ENCODE results near the gene CACNB1. TPM values are rescaled to one million over a fixed set of nuclear protein-coding genes. Genes with fewer than 3 reads are reported as not detected.

CACNB1 gene
- total and polyA plus RNA-seq, 2 of the 4 experiments (the other 2 are of a cell fraction), result 2.5 to 8.6 TPM

- Histone ChIP-seq H3K27ac (ENCODE audit: insufficient read depth, low read length) (no peak overlapping the region), H4K5ac (ENCODE audit: low read depth, low read length) (no peak overlapping the region), H3K36me3 (ENCODE audit: control insufficient read depth, insufficient read depth, low read length) (peaks cover 49% of the 10 kb centered on the region), H3K14ac (replicated peaks; ENCODE audit: low read depth, low read length) (no peak overlapping the region), H2AK9ac (replicated peaks; ENCODE audit: low read depth, low read length, poor library complexity) (peak overlapping the region; percentile 65), H2BK15ac (ENCODE audit: low read depth, low read length) (no peak overlapping the region), H3K4me1 (ENCODE audit: control insufficient read depth, insufficient read depth, low read length) (no peaks in the 10 kb centered on the region), H2AK5ac (ENCODE audit: low read depth, low read length) (no peak overlapping the region), H3K4me3 (ENCODE audit: insufficient read depth, low read depth, low read length) (no peak overlapping the region), H3K27me3 (ENCODE audit: control insufficient read depth, insufficient read depth, low read length) (no peaks in the 10 kb centered on the region), H2BK20ac (ENCODE audit: low read depth, low read length) (no peak overlapping the region), H3K9ac (ENCODE audit: low read depth, low read length) (no peak overlapping the region), H3K79me1 (ENCODE audit: low read depth in 1 of 2, low read length in 2 of 2) (peaks cover 0 to 10% of the 10 kb centered on the region in 2 experiments; a peak in 1 of 4 replicates), H3K4me2 (ENCODE audit: low read depth, low read length) (no peak overlapping the region), H2BK120ac (ENCODE audit: low read depth, low read length) (no peak overlapping the region), H3K9me1 (ENCODE audit: insufficient read depth, low read length) (no peaks in the 10 kb centered on the region), H2BK5ac (ENCODE audit: low read depth, low read length, poor library complexity, severe bottlenecking) (no peak overlapping the region), H4K91ac (ENCODE audit: insufficient read depth, low read depth, low read length) (no peak overlapping the region), H3K9me3 (ENCODE audit: control insufficient read depth, insufficient read depth, low read length) (no peaks in the 10 kb centered on the region), H2AFZ (replicated peaks; ENCODE audit: low read length, poor library complexity) (no peak overlapping the region), H4K20me1 (ENCODE audit: insufficient read depth, low read length) (no peaks in the 10 kb centered on the region), H3K4ac (ENCODE audit: low read depth, low read length) (no peak overlapping the region), H3K56ac (ENCODE audit: extremely low read depth, insufficient read depth, low read length) (no peak overlapping the region), H3K18ac (ENCODE audit: low read depth, low read length) (no peak overlapping the region), H3K23ac (ENCODE audit: low read depth, low read length) (no peak overlapping the region), H4K8ac (ENCODE audit: low read depth in 2 of 2, low read length in 2 of 2) (no peak overlapping the region)
- ChIA-PET POLR2A (ENCODE audit: unreplicated experiment) (no interaction called here), CTCF (no interaction called here)
- ATAC-seq (ENCODE audit: low read depth) (no peak), DNase-seq (no peak)
- intact Hi-C loops (cut with micrococcal nuclease), result no loop called here
- dilution Hi-C loops (cut with HindIII; ENCODE audit: low sequenced_read_pairs, unreplicated experiment), result no loop called here
- in situ Hi-C loops (cut with MboI; ENCODE audit: low sequenced_read_pairs), result no loop called here
- WGBS, 2 experiments (ENCODE audit: extremely low coverage in 2 of 2, insufficient read length in 1 of 2), result no CpG with 5 or more reads among the region's 15 CpGs
- no peak for TF ChIP-seq CTCF (conservative IDR thresholded peaks at IDR 0.05; ENCODE audit: low read depth, low read length)
- TF ChIP-seq SMC3 (IDR thresholded peaks at IDR 0.05; ENCODE audit: low read depth, low read length), result no peak
- no peak for TF ChIP-seq MAZ (IDR thresholded peaks at IDR 0.05; ENCODE audit: borderline replicate concordance, low read depth, low read length)
- no peak for TF ChIP-seq CHD1 (IDR thresholded peaks at IDR 0.05; ENCODE audit: low read depth, low read length)
- TF ChIP-seq MXI1 (IDR thresholded peaks at IDR 0.05; ENCODE audit: borderline replicate concordance, low read depth, low read length), result no peak
- TF ChIP-seq RAD21 (IDR thresholded peaks at IDR 0.05; ENCODE audit: low read length), result no peak
- TF ChIP-seq MAFK (IDR thresholded peaks at IDR 0.05; ENCODE audit: low read depth, low read length), result no peak
- no peak for TF ChIP-seq NFE2L2 (IDR thresholded peaks at IDR 0.05; ENCODE audit: low read depth, low read length)
- TF ChIP-seq BHLHE40 (IDR thresholded peaks at IDR 0.05; ENCODE audit: low read depth, low read length), result no peak
- no peak for TF ChIP-seq RCOR1 (IDR thresholded peaks at IDR 0.05; ENCODE audit: insufficient replicate concordance, low read length)
- no peak for TF ChIP-seq USF2 (IDR thresholded peaks at IDR 0.05; ENCODE audit: low read depth, low read length)
- TF ChIP-seq RFX5 (IDR thresholded peaks at IDR 0.05; ENCODE audit: low read depth, low read length), result no peak
- TF ChIP-seq FOS (IDR thresholded peaks at IDR 0.05; ENCODE audit: low read depth, low read length), result no peak
- no TSS peak for BruUV-seq (replicated peaks)
Measured at GRCh38 chr17:39186481-39187002, 10.9 kb downstream of the CACNB1 start.

Data from IMR-90 (cell line).